GM18873 (cell line): ENCODE results near the gene TRPV3.

Experiments used
- ATAC-seq: cut with Tn5 transposase; IDR thresholded peaks from one replicate; pipeline ENCODE4 v1.9.1; 2021; ENCODE audit warnings: mild to moderate bottlenecking, moderate library complexity, moderate number of reproducible peaks; ENCODE audit not compliant: unreplicated experiment, low FRiP score

The TRPV3 gene

GRCh38 chr17:3547628-3548027, 10.0 kb downstream of the TRPV3 start:
- no peak for ATAC-seq

- ATAC-seq, result no peak
These were observed 10.6 kb downstream of the TRPV3 start for GRCh38 chr17:3546997-3547396.

GRCh38 chr17:3546521-3546920, 11.1 kb downstream of the TRPV3 start:
- no peak for ATAC-seq

- no peak for ATAC-seq
These were observed 12.5 kb downstream of the TRPV3 start for GRCh38 chr17:3545151-3545550.

- no peak for ATAC-seq
These were observed 13.2 kb downstream of the TRPV3 start for GRCh38 chr17:3544365-3544764.

- ATAC-seq, result no peak
These were observed 14.2 kb downstream of the TRPV3 start for GRCh38 chr17:3543453-3543852.

- no peak for ATAC-seq
These were observed 15.1 kb downstream of the TRPV3 start for GRCh38 chr17:3542410-3543088.

- ATAC-seq, result no peak
These were observed 17.6 kb downstream of the TRPV3 start for GRCh38 chr17:3539881-3540540.

- no peak for ATAC-seq
These were observed 20.9 kb downstream of the TRPV3 start for GRCh38 chr17:3536716-3537115.

GRCh38 chr17:3535253-3535995, 22.2 kb downstream of the TRPV3 start:
- no peak for ATAC-seq

- ATAC-seq, result no peak
These were observed 22.7 kb downstream of the TRPV3 start for GRCh38 chr17:3534881-3535252.

- ATAC-seq, result no peak
These were observed 23.9 kb downstream of the TRPV3 start for GRCh38 chr17:3533752-3534151.

- no peak for ATAC-seq
These were observed 24.8 kb downstream of the TRPV3 start for GRCh38 chr17:3532859-3533142.

GRCh38 chr17:3532106-3532858, 25.3 kb downstream of the TRPV3 start:
- ATAC-seq, result no peak

GRCh38 chr17:3531266-3532101, 26.1 kb downstream of the TRPV3 start:
- no peak for ATAC-seq

- no peak for ATAC-seq
These were observed 27.5 kb downstream of the TRPV3 start for GRCh38 chr17:3529817-3530741.

GRCh38 chr17:3528880-3529511, 28.6 kb downstream of the TRPV3 start:
- ATAC-seq, result no peak

GRCh38 chr17:3528403-3528851, 29.2 kb downstream of the TRPV3 start:
- no peak for ATAC-seq

- no peak for ATAC-seq
These were observed 29.7 kb downstream of the TRPV3 start for GRCh38 chr17:3527896-3528295.
